BJ (cell line): ENCODE data around the gene ASXL2. TPM values are rescaled to one million over a fixed set of nuclear protein-coding genes. Genes with fewer than 3 reads are reported as not detected.
"Not testable (repeated sequence)": the region's sequence is repeated elsewhere in the genome, so short reads cannot be mapped to it uniquely, and the experiment has no call there.

Experiments
- CTCF ChIA-PET: fragments of 350-600 bp; formaldehyde crosslinking; extraction: SDS; loops from one replicate; lab custom pipeline; 2021; ENCODE audit warnings: antibody characterized with exemption, inconsistent platforms; lab: Yijun Ruan, JAX
- POLR2A ChIA-PET: fragments of 300-600 bp; sonication (Branson Sonifier 250); formaldehyde crosslinking; extraction: SDS; loops from one replicate; lab custom pipeline; 2021; ENCODE audit warnings: antibody characterized with exemption; lab: Charles Lee
- DNase-seq: peaks from one replicate; pipeline ENCODE4 v3.0.0-alpha.2; 2011; ENCODE audit warnings: low read depth
- H3K27me3 ChIP-seq: 2 replicates; pipeline ENCODE4 v1.6.0; 2011; ENCODE audit warnings: low read length; ENCODE audit not compliant: control insufficient read depth, insufficient read depth
- H3K36me3 ChIP-seq: 2 replicates; pipeline ENCODE4 v1.5.1; 2011; ENCODE audit warnings: low read length; ENCODE audit not compliant: control insufficient read depth, insufficient read depth
- H3K4me3 ChIP-seq: 2 replicates; pipeline ENCODE4 v1.5.1; 2011; ENCODE audit warnings: low read depth, mild to moderate bottlenecking, control low read depth, low read length
- CTCF ChIP-seq: IDR thresholded peaks from 2 replicates; pipeline ENCODE4 v1.5.1; 2011; ENCODE audit warnings: low read depth, mild to moderate bottlenecking, control low read depth, inconsistent platforms, low read length, moderate library complexity; ENCODE audit not compliant: insufficient read depth
- polyA plus RNA-seq: library from polyadenylated mRNA; depleted of rRNA; stranded (reverse); fragments of >200 nt; gene quantifications from 2 replicates; pipeline ENCODE4 v1.2.3, GENCODE V29; 2011

The ASXL2 gene
- polyA plus RNA-seq, 1 experiment: 11.9 TPM

DNA sequence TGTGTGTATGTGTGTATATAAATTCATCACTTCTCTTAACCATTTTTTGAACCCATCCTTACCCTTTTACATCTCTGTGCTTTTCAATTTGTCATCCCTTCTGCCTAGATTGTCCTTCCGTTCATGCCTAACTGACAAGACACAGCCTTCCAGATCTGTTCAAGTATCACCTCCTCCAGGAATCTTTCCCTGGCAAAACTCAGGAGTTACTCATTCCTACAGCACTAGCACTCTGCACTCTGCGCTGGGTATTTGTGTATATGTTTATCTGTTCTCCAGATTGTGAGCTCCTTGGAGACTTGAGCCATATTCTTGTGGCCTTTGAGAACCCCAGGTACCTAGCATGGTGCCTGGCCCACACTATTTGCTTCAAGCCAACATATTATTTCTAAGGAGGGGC lies 26.8 kb upstream of the ASXL2 start:
- ChIA-PET CTCF (interaction anchor here (1.6 kb wide), 1 partner anchor 46 kb away, joined by 4 read pairs; no protein-coding TSS in a partner anchor), POLR2A (no interaction called here)
- no peak for DNase-seq
- Histone ChIP-seq H3K36me3 (no peaks in the 10 kb centered on the region), H3K4me3 (no peak overlapping the region), H3K27me3 (no peaks in the 10 kb centered on the region; the same call in 1 of the 2 replicates)
- no peak for TF ChIP-seq CTCF

DNA sequence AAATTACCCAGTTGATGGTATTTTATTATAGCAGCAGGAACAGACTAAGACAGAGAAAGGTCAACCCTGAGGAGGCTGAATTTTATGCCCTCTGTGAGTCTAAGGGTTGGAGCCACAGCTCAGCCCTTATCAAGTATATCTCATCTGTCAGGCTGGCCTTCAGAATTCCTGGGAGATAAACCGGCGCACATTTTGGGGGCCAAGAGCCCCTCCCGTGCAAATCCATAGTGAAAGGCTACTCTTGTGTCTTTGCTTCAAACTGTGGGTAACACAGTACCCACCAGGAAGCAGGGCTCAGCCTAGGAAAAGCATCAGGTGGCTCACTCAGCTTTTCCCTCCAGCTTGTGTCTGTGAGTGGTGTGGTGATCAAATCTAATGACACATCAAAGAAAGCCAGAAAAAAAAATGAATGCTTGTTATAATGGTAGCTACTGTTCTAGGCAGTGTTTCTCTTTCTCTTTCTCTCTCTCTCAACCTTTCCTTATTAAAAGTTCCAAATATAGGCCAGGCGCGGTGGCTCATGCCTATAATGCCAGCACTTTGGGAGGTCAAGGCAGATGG lies 25.0 kb upstream of the ASXL2 start:
- Histone ChIP-seq H3K27me3 (peaks cover 2% of the 10 kb centered on the region; the same call in 1 of the 2 replicates), H3K36me3 (no peaks in the 10 kb centered on the region), H3K4me3 (no peak overlapping the region)
- CTCF ChIA-PET: interaction anchor here (1.1 kb wide), 1 partner anchor 48 kb away, joined by 3 read pairs; no protein-coding TSS in a partner anchor
- TF ChIP-seq CTCF: no peak
- no peak for DNase-seq
- POLR2A ChIA-PET: no interaction called here

DNA sequence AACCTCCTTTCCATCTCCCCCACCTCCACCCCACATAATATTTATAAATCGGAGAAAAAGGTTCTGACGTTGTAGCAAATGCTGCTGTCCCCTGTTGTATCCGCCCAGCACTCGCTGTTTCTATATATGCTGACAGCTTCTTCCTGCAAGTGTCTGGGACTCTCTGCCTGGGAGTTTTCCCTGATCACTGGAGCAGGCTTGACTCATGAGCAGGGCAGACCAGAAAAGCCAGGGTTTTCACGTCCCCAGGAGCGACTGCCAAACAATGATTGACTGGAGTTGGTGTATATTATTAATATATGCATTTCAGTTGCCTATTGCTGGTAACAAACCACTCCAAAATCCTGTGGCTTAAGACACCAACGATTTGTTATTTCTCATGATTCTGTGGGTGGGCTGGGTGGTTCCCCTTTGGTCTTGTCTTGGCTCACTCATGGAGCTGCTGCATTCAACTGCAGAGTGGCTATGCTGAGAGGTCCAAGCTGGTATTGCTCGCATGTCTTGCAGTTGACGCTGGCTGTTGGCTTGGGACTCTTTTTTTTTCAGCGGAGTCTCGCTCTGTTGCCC lies 21.2 kb upstream of the ASXL2 start:
- POLR2A ChIA-PET: no interaction called here
- DNase-seq: no peak
- no peaks in the 10 kb centered on the region for H3K36me3 ChIP-seq
- TF ChIP-seq CTCF: no peak
- H3K27me3 ChIP-seq: 0 out of 2 replicates have a peak, but pooled peaks cover 2% of the 10 kb centered on the region
- H3K4me3 ChIP-seq: no peak overlapping the region
- CTCF ChIA-PET: no interaction called here

- Histone ChIP-seq H3K36me3 (no peaks in the 10 kb centered on the region), H3K27me3 (0 out of 2 replicates have a peak, but pooled peaks cover 2% of the 10 kb centered on the region), H3K4me3 (no peak overlapping the region)
- ChIA-PET POLR2A (no interaction called here), CTCF (no interaction called here)
- DNase-seq: no peak
- TF ChIP-seq CTCF: no peak
Measured at GRCh38 chr2:25897506-25897905, 19.2 kb upstream of the ASXL2 start.

DNA sequence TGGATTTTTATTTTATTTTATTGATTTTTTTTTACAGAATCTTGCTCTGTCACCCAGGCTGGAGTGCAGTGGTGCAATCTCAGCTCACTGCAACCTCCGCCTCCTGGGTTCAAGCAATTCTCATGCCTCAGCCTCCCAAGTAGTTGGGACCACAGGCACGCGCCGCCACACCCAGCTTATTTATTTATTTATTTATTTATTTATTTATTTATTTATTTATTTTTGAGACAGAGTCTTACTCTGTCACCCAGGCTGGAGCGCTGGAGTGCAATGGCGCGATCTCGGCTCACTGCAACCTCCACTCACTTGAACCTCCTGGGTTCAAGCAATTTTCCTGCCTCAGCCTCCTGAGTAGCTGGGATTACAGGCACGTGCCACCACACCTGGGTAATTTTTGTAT lies 18.0 kb upstream of the ASXL2 start:
- CTCF ChIA-PET, POLR2A ChIA-PET: not testable (repeated sequence)

More for the DNA sequence above, 18.0 kb upstream of the ASXL2 start:
- DNase-seq, H3K4me3 ChIP-seq, H3K36me3 ChIP-seq, H3K27me3 ChIP-seq: not testable (repeated sequence)
